ENCODE measurements around the gene DDX43. TPM values are rescaled to one million over a fixed set of nuclear protein-coding genes. Genes with fewer than 3 reads are reported as not detected.
"Not testable (repeated sequence)": the region's sequence is repeated elsewhere in the genome, so short reads cannot be mapped to it uniquely, and the experiment has no call there.

DDX43 gene
- total RNA-seq, 1 donor from 2014 or later, result not detected

DNA sequence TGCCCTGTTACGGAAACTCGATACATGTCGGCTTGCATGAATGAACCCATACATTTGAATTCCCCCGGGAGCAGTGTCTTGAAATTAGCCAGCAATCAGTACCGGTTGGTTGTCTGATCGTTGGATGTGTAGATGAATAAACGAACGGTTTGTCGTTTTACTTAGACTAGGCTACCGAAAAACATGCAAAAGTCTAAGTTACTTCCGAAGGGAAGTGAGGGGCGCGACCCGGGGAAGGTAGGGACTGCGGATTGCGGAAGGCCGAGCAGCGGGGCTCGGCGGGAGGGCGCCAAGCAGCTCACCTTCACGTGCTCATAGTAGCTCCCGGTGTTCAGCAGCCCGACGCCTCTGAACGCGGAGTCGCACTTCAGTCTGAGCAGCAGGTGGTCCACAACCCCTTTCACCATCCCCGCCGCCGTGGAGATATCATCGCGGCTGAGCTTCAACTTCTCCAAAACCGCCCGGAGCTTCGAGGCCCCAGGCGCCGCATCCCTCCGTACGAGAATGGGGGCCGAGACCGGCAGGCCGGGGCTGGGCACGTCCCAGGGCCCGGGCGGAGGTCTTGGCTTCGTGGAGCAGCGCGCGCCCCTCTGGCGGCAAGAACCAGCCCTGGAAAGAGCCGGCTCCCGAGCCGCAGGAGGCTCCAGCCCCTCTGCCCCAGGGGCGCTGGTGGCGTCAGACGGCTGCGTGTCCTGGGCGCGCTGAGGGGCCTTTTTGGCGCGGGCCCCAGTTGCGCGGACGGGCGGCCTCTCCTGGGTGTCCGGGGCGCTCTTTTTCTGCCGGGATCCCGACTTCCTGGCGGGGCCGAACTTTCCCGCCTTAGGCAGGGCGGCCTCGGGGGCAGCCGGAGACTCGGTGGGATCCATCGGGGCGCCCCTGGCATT, 56.8 kb downstream of the DDX43 start:
- Mint-ChIP-seq H3K27me3 (ENCODE audit: low read depth) (peaks cover 20% of the 10 kb centered on the region), H3K9me3 (no peaks in the 10 kb centered on the region), H3K36me3 (no peaks in the 10 kb centered on the region), H3K4me1 (no peaks in the 10 kb centered on the region), H3K27ac (no peak overlapping the region), H3K4me3 (peak overlapping the region; percentile 33)
- peak in 1 of 2 experiments; percentile 39 for DNase-seq (ENCODE audit: low spot score in 2 of 2, unreplicated experiment in 2 of 2)
- TF ChIP-seq, protein P1, sequence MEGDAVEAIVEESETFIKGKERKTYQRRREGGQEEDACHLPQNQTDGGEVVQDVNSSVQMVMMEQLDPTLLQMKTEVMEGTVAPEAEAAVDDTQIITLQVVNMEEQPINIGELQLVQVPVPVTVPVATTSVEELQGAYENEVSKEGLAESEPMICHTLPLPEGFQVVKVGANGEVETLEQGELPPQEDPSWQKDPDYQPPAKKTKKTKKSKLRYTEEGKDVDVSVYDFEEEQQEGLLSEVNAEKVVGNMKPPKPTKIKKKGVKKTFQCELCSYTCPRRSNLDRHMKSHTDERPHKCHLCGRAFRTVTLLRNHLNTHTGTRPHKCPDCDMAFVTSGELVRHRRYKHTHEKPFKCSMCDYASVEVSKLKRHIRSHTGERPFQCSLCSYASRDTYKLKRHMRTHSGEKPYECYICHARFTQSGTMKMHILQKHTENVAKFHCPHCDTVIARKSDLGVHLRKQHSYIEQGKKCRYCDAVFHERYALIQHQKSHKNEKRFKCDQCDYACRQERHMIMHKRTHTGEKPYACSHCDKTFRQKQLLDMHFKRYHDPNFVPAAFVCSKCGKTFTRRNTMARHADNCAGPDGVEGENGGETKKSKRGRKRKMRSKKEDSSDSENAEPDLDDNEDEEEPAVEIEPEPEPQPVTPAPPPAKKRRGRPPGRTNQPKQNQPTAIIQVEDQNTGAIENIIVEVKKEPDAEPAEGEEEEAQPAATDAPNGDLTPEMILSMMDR (IDR thresholded peaks at IDR 0.05; ENCODE audit: unreplicated experiment), result no peak

DNA sequence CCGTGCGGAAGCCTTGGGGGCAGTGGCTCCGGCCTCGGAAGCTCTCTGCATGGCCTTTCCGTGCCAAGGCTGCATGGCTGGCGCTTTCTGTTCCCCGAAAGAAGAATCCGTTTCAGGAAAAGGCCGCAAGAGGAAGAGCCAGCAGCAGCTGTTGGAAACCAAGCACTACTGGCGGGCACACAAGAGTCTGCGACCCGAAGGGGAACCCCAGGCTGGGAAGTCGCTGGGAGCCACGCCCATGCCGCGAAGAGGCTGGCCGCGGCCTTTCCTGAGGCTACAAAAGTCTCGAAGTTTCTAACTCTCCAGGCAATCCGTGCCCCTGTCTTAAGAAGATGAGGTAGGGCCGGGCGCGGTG, 57.5 kb downstream of the DDX43 start, which contains the start of gene CGAS:
TSS of gene CGAS (minus strand) at position 191 of the 355 bp plus-strand sequence. CDS start at position 75, 116 bp downstream.
- TF ChIP-seq, protein P1 (IDR thresholded peaks at IDR 0.05; ENCODE audit: unreplicated experiment), result no peak
- DNase-seq (ENCODE audit: low spot score in 2 of 2, unreplicated experiment in 2 of 2), result no peak

DNA sequence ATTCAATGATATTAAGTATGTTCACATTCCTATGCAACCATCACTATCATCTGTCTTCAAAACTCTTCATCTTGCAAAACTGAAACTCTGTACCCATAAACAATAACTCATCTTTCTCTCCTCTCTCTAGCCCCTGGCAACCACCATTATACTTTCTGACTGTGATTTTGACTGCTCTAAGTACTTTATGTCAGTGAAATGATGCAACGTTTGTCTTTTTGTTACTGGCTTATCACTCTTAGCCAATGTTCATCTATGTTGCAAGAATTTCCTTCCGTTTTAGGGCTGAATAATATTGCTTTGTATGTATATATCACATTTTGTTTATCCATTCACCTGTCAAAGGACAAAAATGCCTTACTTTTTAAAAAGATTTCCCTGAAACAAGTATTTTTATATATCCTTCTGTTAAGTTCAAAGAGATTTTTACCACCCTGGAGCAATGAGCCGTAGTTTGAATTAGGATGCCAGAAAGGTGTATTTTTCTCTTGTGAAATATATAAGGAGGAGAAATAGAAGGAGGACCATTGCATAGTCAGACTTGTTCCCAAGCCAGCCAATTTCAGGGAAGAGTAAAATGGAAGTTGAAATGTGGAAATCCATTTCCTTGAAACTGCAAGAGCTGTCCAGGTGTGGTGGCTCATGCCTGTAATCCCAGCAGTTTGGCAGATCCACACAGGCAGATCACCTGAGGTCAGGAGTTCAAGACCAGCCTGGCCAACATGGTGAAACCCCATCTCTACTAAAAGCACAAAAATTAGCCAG, 61.4 kb downstream of the DDX43 start:
- no peaks in the 10 kb centered on the region for H3K4me1 Mint-ChIP-seq
- H3K36me3 Mint-ChIP-seq, result no peaks in the 10 kb centered on the region
- TF ChIP-seq, protein P1 (IDR thresholded peaks at IDR 0.05; ENCODE audit: unreplicated experiment), result no peak
- H3K27ac Mint-ChIP-seq, result no peak overlapping the region
- H3K27me3 Mint-ChIP-seq (ENCODE audit: low read depth), result peaks cover 4% of the 10 kb centered on the region
- H3K4me3 Mint-ChIP-seq, result no peak overlapping the region
- DNase-seq (ENCODE audit: low spot score in 2 of 2, unreplicated experiment in 2 of 2), result no peak
- H3K9me3 Mint-ChIP-seq, result no peaks in the 10 kb centered on the region

More for the DNA sequence above, 57.5 kb downstream of the DDX43 start, which contains the start of gene CGAS:
- H3K27ac Mint-ChIP-seq, result no peak within 1 kb of the TSS
- no peaks in the 10 kb centered on the region for H3K36me3 Mint-ChIP-seq
- H3K9me3 Mint-ChIP-seq, result no peaks in the 10 kb centered on the region
- peak within 1 kb of the TSS; percentile 33 for H3K4me3 Mint-ChIP-seq
- no peaks in the 10 kb centered on the region for H3K4me1 Mint-ChIP-seq
- peaks cover 20% of the 10 kb centered on the region for H3K27me3 Mint-ChIP-seq (ENCODE audit: low read depth)

DNA sequence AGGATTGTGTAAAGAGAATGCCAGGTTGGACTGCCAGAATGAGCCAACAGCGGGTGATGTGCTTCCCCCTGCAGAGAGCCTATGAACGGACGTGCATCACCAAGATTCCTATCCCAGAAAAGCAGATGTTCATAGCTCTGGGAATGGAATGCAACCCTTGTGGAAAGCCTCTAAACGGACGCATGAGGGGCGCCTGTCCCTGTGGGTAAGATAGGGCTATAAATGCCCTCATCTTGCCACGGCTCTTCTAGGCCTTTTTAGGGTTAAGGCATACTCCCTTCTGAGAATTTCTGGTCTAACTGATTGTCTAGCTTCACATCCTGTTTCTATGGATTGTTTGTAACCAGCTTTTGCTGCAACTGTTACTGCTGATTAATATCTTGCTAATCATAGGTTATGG, 64.8 kb downstream of the DDX43 start:
- not testable (repeated sequence) for H3K27ac Mint-ChIP-seq; DNase-seq (ENCODE audit: low spot score in 2 of 2, unreplicated experiment in 2 of 2); H3K4me3 Mint-ChIP-seq; H3K9me3 Mint-ChIP-seq; H3K27me3 Mint-ChIP-seq (ENCODE audit: low read depth); H3K36me3 Mint-ChIP-seq
- peaks cover 11% of the 10 kb centered on the region for H3K4me1 Mint-ChIP-seq

DNA sequence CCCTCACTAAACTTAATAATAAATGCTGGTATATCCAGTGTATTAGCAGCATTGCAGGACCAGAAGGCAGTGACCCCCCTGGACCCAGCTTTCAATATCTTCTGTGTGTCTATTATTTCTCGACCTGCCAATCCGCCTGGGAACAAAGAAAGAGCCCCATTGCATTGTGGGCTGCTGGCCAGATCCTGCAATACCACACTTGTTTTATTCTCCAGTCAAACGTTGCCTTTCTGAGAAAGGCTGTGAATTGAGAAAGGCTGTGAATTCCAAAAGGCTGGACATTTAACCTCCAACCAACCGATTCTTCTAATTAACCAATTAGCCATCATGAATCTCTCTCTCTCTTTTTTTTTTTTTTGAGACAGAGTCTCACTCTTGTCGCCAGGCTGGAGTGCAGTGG, 65.4 kb downstream of the DDX43 start:
- Mint-ChIP-seq H3K4me3 (peak overlapping the region; percentile 43), H3K27me3 (ENCODE audit: low read depth) (no peaks in the 10 kb centered on the region)

More for the DNA sequence above, 65.4 kb downstream of the DDX43 start:
- H3K27ac Mint-ChIP-seq, result no peak overlapping the region
- TF ChIP-seq, protein P1 (IDR thresholded peaks at IDR 0.05; ENCODE audit: unreplicated experiment), result no peak
- DNase-seq (ENCODE audit: low spot score in 2 of 2, unreplicated experiment in 2 of 2), result no peak
- H3K36me3 Mint-ChIP-seq, result peaks cover 8% of the 10 kb centered on the region
- no peaks in the 10 kb centered on the region for H3K9me3 Mint-ChIP-seq
- peaks cover 11% of the 10 kb centered on the region for H3K4me1 Mint-ChIP-seq
